B cell (primary cell): ENCODE results near the gene KIRREL3. TPM values are rescaled to one million over a fixed set of nuclear protein-coding genes. Genes with fewer than 3 reads are reported as not detected.

Experiments used
- ATAC-seq: fragments of 200-7000 bp; cut with Tn5 transposase; one replicate; pipeline ENCODE4 v1.10.0; 2021; ENCODE audit warnings: low read depth, mild to moderate bottlenecking, moderate number of reproducible peaks, moderate library complexity
- CTCF ChIA-PET: fragments of 350-600 bp; sonication (Branson Sonifier 250); formaldehyde crosslinking; loops from one replicate; lab custom pipeline; 2021; ENCODE audit warnings: antibody characterized with exemption, inconsistent platforms; lab: Charles Lee
- POLR2A ChIA-PET: fragments of 350-600 bp; sonication (Branson Sonifier 250); formaldehyde crosslinking; loops from one replicate; lab custom pipeline; 2021; ENCODE audit warnings: antibody characterized with exemption; lab: Charles Lee
- DNase-seq: peaks from one replicate; pipeline ENCODE4 v3.0.0; 2013
- H2AFZ ChIP-seq: 2 replicates; pipeline ENCODE4 v1.6.1; 2012; ENCODE audit warnings: mild to moderate bottlenecking, low read depth, low read length; ENCODE audit not compliant: insufficient read depth, poor library complexity, severe bottlenecking
- H3K27ac ChIP-seq, 2 donors: 1 replicate in 1 of 2; 2 replicates in 1 of 2; pipeline ENCODE4 v1.5.1; 2012 to 2013; ENCODE audit warnings: low read length in 2 of 2, mild to moderate bottlenecking in 2 of 2, moderate library complexity in 1 of 2
- H3K27me3 ChIP-seq, 4 experiments: fragments of 200-600 bp in 1 of 4; sonication (generic) in 1 of 4; replicated peaks in 1 of 4; 1 replicate in 2 of 4; 2 replicates in 2 of 4; pipeline versions ENCODE4 v1.6.1 to v1.7.0; 2013 to 2016; ENCODE audit warnings: low read length in 3 of 4, mild to moderate bottlenecking in 2 of 4, mixed read lengths in 1 of 4, moderate library complexity in 1 of 4; ENCODE audit not compliant: insufficient read depth in 4 of 4, control insufficient read depth in 3 of 4; ENCODE audit errors: control extremely low read depth in 1 of 4
- H3K36me3 ChIP-seq, 2 experiments: replicated peaks in 1 of 2; 1 replicate in 1 of 2; 2 replicates in 1 of 2; pipeline versions ENCODE4 v1.6.1 to v1.7.1; 2013; ENCODE audit warnings: low read length in 1 of 2; ENCODE audit not compliant: insufficient read depth in 2 of 2, control insufficient read depth in 1 of 2; ENCODE audit errors: control extremely low read depth in 1 of 2, extremely low read depth in 1 of 2
- H3K4me1 ChIP-seq, 2 donors: fragments of 200-600 bp in 1 of 2; sonication (generic) in 1 of 2; 1 replicate in 1 of 2; 2 replicates in 1 of 2; pipeline versions ENCODE4 v1.5.1 to v1.6.1; 2013 to 2017; ENCODE audit warnings: low read length in 2 of 2; ENCODE audit not compliant: control insufficient read depth in 2 of 2, insufficient read depth in 2 of 2
- H3K4me2 ChIP-seq: replicated peaks from 2 replicates; pipeline ENCODE3; 2012; ENCODE audit warnings: mild to moderate bottlenecking, low read depth, low read length; ENCODE audit not compliant: poor library complexity, severe bottlenecking
- H3K4me3 ChIP-seq, 5 experiments: fragments of 200-600 bp in 1 of 5; sonication (generic) in 1 of 5; 1 replicate in 3 of 5; 2 replicates in 2 of 5; pipeline versions ENCODE4 v1.5.1 to v1.7.0; 2011 to 2016; ENCODE audit warnings: low read length in 4 of 5, mild to moderate bottlenecking in 4 of 5, low read depth in 2 of 5, control low read depth in 1 of 5, moderate library complexity in 1 of 5; ENCODE audit not compliant: insufficient read depth in 1 of 5; ENCODE audit errors: control extremely low read depth in 1 of 5, extremely low read depth in 1 of 5
- H3K79me2 ChIP-seq: fragments of 200-600 bp; sonication (generic); one replicate; pipeline ENCODE4 v1.6.0; 2016; ENCODE audit warnings: low read length; ENCODE audit not compliant: control insufficient read depth, insufficient read depth
- H3K9ac ChIP-seq: fragments of 200-600 bp; sonication (generic); 2 replicates; pipeline ENCODE4 v1.6.1; 2017; ENCODE audit warnings: mild to moderate bottlenecking, low read length, moderate library complexity
- H3K9me3 ChIP-seq, 3 donors: one replicate each; pipeline versions ENCODE4 v1.6.1 to v1.7.1; 2013; ENCODE audit warnings: low read length in 2 of 3; ENCODE audit not compliant: control insufficient read depth in 2 of 3, insufficient read depth in 1 of 3; ENCODE audit errors: control extremely low read depth in 1 of 3
- H4K20me1 ChIP-seq: 2 replicates; pipeline ENCODE4 v1.6.0; 2012; ENCODE audit warnings: mild to moderate bottlenecking, low read length; ENCODE audit not compliant: insufficient read depth, control insufficient read depth, poor library complexity, severe bottlenecking
- H3K27ac Mint-ChIP-seq: one replicate; pipeline ENCODE4 v1.8.0; 2021; ENCODE audit warnings: mixed read lengths
- H3K27me3 Mint-ChIP-seq: one replicate; pipeline ENCODE4 v1.8.0; 2021; ENCODE audit warnings: mixed read lengths
- H3K4me1 Mint-ChIP-seq: one replicate; pipeline ENCODE4 v1.8.0; 2021; ENCODE audit warnings: mixed read lengths
- H3K4me3 Mint-ChIP-seq: one replicate; pipeline ENCODE4 v1.8.0; 2021; ENCODE audit warnings: mixed read lengths
- H3K9me3 Mint-ChIP-seq: one replicate; pipeline ENCODE4 v1.8.0; 2022; ENCODE audit warnings: mixed read lengths; ENCODE audit not compliant: insufficient read depth
- CTCF ChIP-seq: fragments of 200-600 bp; IDR thresholded peaks from one replicate; pipeline ENCODE4 v1.8.0; 2022; ENCODE audit warnings: antibody characterized with exemption, mild to moderate bottlenecking
- EZH2 ChIP-seq: IDR thresholded peaks from 2 replicates; pipeline ENCODE4 v1.6.1; 2012; ENCODE audit warnings: borderline replicate concordance, low read depth, mild to moderate bottlenecking, moderate library complexity, low read length; ENCODE audit not compliant: insufficient read depth, poor library complexity, severe bottlenecking
- WGBS: methylation state at CpG from one replicate; pipeline ENCODE4 v1.1.5; 2013; ENCODE audit warnings: missing lambda C conversion rate; ENCODE audit not compliant: insufficient coverage; 5-methylcytosine and 5-hydroxymethylcytosine counted together
- intact Hi-C: fragments of 100-400 bp; cut with micrococcal nuclease; formaldehyde crosslinking; loops from one replicate; pipeline ENCODE4 v1.10.0; 2022
- polyA plus RNA-seq: library from polyadenylated mRNA; depleted of rRNA; stranded (reverse); fragments of >200 nt; gene quantifications from 2 replicates; pipeline ENCODE4 v1.2.3, GENCODE V29; 2012
- total RNA-seq, 2 donors: library from RNA; stranded (reverse); fragments of 120-200 nt in 1 of 2; gene quantifications; 1 replicate in 1 of 2; 2 replicates in 1 of 2; pipeline versions ENCODE4 v1.2.3 to v1.2.4, GENCODE V29; 2013 to 2022

KIRREL3 gene
- total and polyA plus RNA-seq, 2 donors (not counting 1 experiment from before 2014, with no cell fraction given): not detected

- WGBS: 86% methylated on average over 6 of the region's 9 CpGs
- Histone ChIP-seq H3K27ac (no peak overlapping the region), H2AFZ (no peak overlapping the region), H3K4me2 (no peak overlapping the region), H3K4me1 (no peaks in the 10 kb centered on the region), H3K27me3 (no peaks in the 10 kb centered on the region), H3K79me2 (no peaks in the 10 kb centered on the region), H3K9ac (no peak overlapping the region), H3K9me3 (peaks cover 0 to 3% (median 0%) of the 10 kb centered on the region in 3 donors), H4K20me1 (no peaks in the 10 kb centered on the region), H3K36me3 (no peaks in the 10 kb centered on the region), H3K4me3 (no peak overlapping the region)
- no peak for TF ChIP-seq EZH2
- no peak for TF ChIP-seq CTCF
- Mint-ChIP-seq H3K4me1 (no peaks in the 10 kb centered on the region), H3K9me3 (no peaks in the 10 kb centered on the region), H3K27me3 (peaks cover 7% of the 10 kb centered on the region), H3K4me3 (no peak overlapping the region), H3K27ac (no peak overlapping the region)
- no peak for ATAC-seq
- ChIA-PET POLR2A (no interaction called here), CTCF (no interaction called here)
- intact Hi-C loops: no loop called here
- DNase-seq: no peak
Measured at GRCh38 chr11:126676536-126676935, 324.0 kb downstream of the KIRREL3 start.

GRCh38 chr11:126673319-126673718, 327.3 kb downstream of the KIRREL3 start:
- Histone ChIP-seq H3K4me1 (no peaks in the 10 kb centered on the region), H3K36me3 (no peaks in the 10 kb centered on the region), H3K27me3 (peaks cover 0 to 4% (median 0%) of the 10 kb centered on the region in 4 experiments), H4K20me1 (no peaks in the 10 kb centered on the region), H2AFZ (no peak overlapping the region), H3K4me2 (no peak overlapping the region), H3K9me3 (peaks cover 0 to 3% (median 0%) of the 10 kb centered on the region in 3 donors), H3K79me2 (no peaks in the 10 kb centered on the region), H3K9ac (no peak overlapping the region), H3K4me3 (no peak overlapping the region), H3K27ac (no peak overlapping the region)
- ATAC-seq (no peak), DNase-seq (no peak)
- intact Hi-C loops: no loop called here
- CTCF ChIA-PET: no interaction called here
- Mint-ChIP-seq H3K27me3 (peaks cover 19% of the 10 kb centered on the region), H3K27ac (no peak overlapping the region), H3K9me3 (no peaks in the 10 kb centered on the region), H3K4me3 (no peak overlapping the region), H3K4me1 (no peaks in the 10 kb centered on the region)
- POLR2A ChIA-PET: no interaction called here
- 75% methylated on average over 1 of the region's 1 CpG for WGBS
- TF ChIP-seq CTCF (no peak), EZH2 (no peak)
